GM12874 (cell line): ENCODE data around the gene STAU1.

Experiments
- TF ChIP-seq, protein P1 (sequence below): IDR thresholded peaks from 2 replicates; pipeline ENCODE4 v1.5.1; 2011; ENCODE audit warnings: low read depth, mild to moderate bottlenecking, control low read depth, low read length, moderate library complexity; ENCODE audit not compliant: insufficient read depth

Gene STAU1

DNA sequence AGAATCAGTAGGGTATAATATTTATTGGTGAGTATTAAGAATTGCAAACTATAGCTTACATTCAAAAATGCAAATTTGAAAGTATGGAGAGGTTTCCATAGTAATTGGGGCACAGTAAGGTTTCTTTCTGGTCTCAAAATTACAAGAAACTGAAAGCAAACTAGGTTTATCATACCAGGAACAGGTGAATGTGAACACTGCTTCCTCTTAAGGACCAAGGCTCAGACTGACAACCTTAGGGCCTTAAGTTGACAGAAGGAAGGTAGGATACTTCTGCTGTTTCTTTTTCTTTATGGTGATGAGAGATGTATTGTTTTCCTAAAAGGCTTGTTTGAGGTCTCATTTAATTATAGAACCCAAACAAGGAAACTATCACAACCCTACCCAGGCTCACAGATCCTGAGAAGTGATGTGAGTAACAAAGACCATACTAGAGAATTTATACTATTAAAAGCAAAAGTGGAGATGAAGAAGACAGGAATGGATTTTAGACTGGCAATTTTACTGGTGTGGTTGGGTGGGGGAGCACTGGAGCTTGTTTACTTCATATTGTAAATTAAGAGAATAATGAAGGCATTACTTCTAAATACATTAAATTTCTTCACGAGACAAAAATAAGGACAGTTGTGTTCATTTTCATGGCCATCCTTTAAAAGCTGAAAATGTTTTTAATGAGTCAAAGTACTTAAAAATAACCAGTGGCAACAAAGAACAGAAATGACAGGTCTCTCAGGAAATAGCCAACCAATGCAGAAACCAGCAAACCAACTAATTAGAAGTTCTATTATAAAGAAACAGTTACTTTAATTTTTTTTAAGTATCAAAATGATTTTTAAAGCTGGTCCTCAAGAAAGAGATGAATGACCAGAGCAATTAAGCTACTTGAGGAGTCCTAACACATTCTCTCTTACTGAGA is 21.3 kb downstream of the STAU1 start:
- TF ChIP-seq, protein P1, sequence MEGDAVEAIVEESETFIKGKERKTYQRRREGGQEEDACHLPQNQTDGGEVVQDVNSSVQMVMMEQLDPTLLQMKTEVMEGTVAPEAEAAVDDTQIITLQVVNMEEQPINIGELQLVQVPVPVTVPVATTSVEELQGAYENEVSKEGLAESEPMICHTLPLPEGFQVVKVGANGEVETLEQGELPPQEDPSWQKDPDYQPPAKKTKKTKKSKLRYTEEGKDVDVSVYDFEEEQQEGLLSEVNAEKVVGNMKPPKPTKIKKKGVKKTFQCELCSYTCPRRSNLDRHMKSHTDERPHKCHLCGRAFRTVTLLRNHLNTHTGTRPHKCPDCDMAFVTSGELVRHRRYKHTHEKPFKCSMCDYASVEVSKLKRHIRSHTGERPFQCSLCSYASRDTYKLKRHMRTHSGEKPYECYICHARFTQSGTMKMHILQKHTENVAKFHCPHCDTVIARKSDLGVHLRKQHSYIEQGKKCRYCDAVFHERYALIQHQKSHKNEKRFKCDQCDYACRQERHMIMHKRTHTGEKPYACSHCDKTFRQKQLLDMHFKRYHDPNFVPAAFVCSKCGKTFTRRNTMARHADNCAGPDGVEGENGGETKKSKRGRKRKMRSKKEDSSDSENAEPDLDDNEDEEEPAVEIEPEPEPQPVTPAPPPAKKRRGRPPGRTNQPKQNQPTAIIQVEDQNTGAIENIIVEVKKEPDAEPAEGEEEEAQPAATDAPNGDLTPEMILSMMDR, result no peak

DNA sequence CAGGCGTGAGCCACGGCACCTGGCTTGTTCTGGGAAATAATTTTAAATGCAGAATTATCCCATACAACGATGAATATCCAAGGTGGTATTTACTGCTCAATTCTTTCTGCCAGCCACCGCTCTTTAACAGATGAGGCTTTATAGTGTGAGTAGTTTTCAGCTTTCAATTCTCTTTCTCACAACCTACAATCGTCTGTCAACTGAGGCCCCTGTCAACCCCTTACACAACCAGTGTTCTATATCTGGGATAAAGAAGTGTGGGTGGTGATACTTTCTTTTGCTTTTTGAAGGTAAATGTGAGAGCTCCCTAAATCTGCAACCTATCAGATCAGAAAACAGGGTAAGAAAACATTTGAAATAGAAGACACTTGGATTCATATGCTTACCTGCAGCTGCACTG is 22.5 kb downstream of the STAU1 start:
- TF ChIP-seq, protein P1, result no peak

DNA sequence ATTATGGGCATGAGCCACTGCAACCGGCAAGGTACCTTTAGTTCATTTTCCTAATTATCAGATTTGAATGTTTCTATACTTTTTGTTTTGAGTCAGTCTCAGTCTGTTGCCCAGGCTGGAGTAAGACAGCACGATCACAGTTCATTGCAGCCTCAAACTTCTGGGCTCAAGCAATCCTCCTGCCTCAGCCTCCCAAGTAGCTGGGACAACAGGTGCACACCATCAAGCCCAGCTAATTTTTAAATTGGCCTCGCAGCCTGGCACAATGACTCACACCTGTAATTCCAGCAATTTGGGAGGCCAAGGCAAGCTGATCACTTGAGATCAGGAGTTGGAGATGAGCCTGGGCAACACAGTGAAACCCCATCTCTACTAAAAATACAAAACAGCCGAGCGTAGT is 24.4 kb downstream of the STAU1 start:
- TF ChIP-seq, protein P1, result no peak

DNA sequence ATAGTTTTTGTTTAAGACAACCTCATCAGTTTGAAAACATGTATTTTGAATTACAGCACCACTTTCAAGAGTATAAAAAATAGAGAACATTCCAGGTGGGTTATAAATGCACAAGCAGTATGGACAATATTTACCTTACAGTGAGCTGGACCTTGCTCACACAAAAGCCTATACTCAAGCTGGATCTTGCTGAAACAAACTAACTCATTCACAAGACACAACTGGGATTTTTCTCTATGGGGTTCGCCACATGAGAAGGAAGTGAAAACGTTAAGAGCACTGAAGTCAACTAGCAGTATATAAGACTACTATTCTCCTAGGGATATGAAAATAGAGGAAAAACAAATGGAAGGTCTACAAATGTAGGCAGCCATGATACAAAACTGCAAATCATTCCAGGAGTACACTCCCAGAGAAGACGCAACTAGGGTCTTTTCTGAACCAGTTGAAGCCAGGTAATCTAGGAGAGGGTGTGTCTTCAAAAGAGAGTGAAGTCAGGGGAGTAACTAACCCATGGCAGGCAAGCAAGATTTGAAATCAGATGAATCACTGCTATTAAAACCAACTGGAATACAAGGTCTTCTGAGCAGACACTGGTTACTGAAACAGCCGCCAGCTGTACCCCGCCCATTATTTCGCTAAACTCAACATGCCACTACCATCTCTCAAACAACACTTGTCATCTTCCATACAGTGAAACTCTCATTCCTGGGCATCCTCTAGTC is 26.5 kb downstream of the STAU1 start:
- TF ChIP-seq, protein P1, result no peak

DNA sequence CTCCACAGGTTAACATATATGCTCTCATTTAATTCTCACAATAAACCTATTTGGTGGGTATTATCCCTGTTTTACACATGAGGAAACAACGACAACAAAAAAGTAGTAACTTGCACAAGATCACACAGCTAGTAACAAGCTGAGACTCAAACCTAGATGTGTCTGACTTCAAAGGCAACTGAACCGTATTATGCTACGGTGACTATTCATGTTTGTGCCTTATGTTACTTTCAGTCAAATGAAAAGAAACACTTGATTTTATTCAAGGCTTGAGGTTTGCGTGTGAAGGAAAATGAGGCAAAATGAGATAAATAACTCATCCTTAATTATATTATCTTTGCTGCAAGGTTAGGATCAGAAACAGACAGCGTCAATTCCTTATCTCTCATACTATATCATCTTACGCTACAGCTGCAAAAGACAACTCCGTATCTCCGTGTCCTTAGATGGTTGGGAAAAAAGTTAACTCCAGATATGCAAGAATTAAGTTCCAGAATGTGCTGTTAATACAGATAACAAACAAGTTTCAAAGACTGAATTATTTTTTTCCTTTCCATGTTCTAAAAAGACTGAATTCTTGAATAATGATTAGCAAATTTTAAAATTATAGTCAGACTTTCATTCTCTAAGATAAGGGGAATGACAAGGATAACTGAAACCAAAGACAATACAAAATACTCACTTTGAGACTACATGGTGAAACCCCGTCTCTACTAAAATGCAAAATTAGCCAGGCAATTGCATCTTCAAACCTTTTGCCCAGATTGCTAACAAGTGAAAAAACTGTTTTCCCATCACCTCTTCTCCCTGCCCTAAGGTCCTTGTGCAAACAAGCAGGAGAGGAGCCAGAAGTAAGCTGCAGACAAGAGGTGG is 27.8 kb downstream of the STAU1 start:
- TF ChIP-seq, protein P1, result no peak

DNA sequence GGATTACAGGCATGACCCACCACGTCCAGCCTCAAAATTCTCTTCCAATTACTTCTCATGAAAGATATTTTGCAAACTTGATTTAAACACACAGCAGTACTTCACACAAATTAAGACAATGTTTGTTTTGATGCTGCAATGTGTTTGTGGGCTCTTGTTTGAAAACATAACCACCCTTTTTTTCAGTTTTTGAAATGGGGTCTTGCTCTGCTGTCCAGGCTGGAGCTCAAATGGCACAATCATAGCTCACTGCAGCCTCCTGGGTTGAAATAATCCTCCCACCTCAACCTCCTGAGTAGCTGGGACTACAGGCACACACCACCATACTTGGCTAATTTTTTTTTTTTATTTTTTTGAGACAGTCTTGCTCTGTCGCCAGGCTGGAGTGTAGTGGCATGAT is 31.0 kb downstream of the STAU1 start:
- TF ChIP-seq, protein P1, result no peak

DNA sequence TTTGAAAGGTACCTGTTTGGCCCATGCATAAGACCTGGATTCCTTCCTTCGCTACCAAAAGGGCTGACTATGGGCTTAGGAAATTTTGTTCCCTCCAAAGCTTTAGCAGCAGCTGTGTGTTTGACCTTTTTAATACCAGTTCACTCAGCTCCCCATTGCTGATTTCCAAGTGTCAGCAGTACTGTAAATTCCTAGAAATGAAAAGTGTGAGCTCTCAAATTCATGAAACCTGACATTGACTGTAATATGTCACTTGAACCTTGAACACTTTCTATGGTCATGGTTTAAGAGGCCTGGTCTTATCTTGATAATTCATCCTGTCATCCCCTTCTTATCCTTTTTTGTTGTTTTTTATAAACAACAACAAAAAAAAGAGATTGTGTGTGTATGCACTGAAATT is 31.7 kb downstream of the STAU1 start:
- TF ChIP-seq, protein P1, result no peak
